ENCODE measurements around the gene CPE.

CPE gene

GRCh38 chr4:165514739-165515138 is 135.9 kb downstream of the CPE start:
- ChIA-PET POLR2A (ENCODE audit: low non-redundant PET) (no interaction called here), CTCF (no interaction called here)
- DNase-seq (ENCODE audit: low spot score): no peak
- TF ChIP-seq CTCF (conservative IDR thresholded peaks at IDR 0.05; ENCODE audit: low read depth): no peak
- H3K27ac ChIP-seq: no peak overlapping the region

GRCh38 chr4:165515201-165515600 is 136.4 kb downstream of the CPE start:
- H3K27ac ChIP-seq: no peak overlapping the region
- no peak for DNase-seq (ENCODE audit: low spot score)
- ChIA-PET POLR2A (ENCODE audit: low non-redundant PET) (no interaction called here), CTCF (no interaction called here)
- TF ChIP-seq CTCF (conservative IDR thresholded peaks at IDR 0.05; ENCODE audit: low read depth): no peak

- ChIA-PET POLR2A (ENCODE audit: low non-redundant PET) (no interaction called here), CTCF (interaction anchor here (0.6 kb wide), 1 partner anchor 23 kb away, joined by 4 read pairs; no protein-coding TSS in a partner anchor)
- no peak for DNase-seq (ENCODE audit: low spot score)
- peak overlapping the region; percentile 68 for H3K27ac ChIP-seq
- TF ChIP-seq CTCF (conservative IDR thresholded peaks at IDR 0.05; ENCODE audit: low read depth): no peak
Measured at GRCh38 chr4:165516281-165516833, 137.5 kb downstream of the CPE start.

- peak; percentile 11 for DNase-seq (ENCODE audit: low spot score)
- peak overlapping the region; percentile 43 for H3K27ac ChIP-seq
- POLR2A ChIA-PET (ENCODE audit: low non-redundant PET): no interaction called here
- CTCF ChIA-PET: no interaction called here
- no peak for TF ChIP-seq CTCF (conservative IDR thresholded peaks at IDR 0.05; ENCODE audit: low read depth)
Measured at GRCh38 chr4:165517216-165517615, 138.4 kb downstream of the CPE start.

- no peak for DNase-seq (ENCODE audit: low spot score)
- no peak for TF ChIP-seq CTCF (conservative IDR thresholded peaks at IDR 0.05; ENCODE audit: low read depth)
- no peak overlapping the region for H3K27ac ChIP-seq
- CTCF ChIA-PET: no interaction called here
- POLR2A ChIA-PET (ENCODE audit: low non-redundant PET): interaction anchor here (0.7 kb wide), 1 partner anchor 391 kb away, joined by 5 read pairs; no protein-coding TSS in a partner anchor
Measured at GRCh38 chr4:165518024-165518616, 139.3 kb downstream of the CPE start.

- H3K27ac ChIP-seq: no peak overlapping the region
- ChIA-PET CTCF (no interaction called here), POLR2A (ENCODE audit: low non-redundant PET) (no interaction called here)
- TF ChIP-seq CTCF (conservative IDR thresholded peaks at IDR 0.05; ENCODE audit: low read depth): no peak
- DNase-seq (ENCODE audit: low spot score): no peak
Measured at GRCh38 chr4:165518686-165519085, 139.9 kb downstream of the CPE start.

Measured in RWPE1 (cell line).